Measurements from ENCODE around the gene NT5M.

Gene NT5M

GRCh38 chr17:17388657-17389496, 85.7 kb downstream of the NT5M start:
- Histone ChIP-seq H3K4me3 (ENCODE audit: low read depth, low read length) (no peak overlapping the region), H3K9me3 (ENCODE audit: control insufficient read depth, low read length) (no peaks in the 10 kb centered on the region), H3K27me3 (ENCODE audit: control insufficient read depth, insufficient read depth, low read length) (no peaks in the 10 kb centered on the region), H3K79me2 (no peaks in the 10 kb centered on the region), H3K9ac (no peak overlapping the region), H2AFZ (no peak overlapping the region), H3K4me2 (ENCODE audit: low read length) (no peak overlapping the region), H3K4me1 (no peaks in the 10 kb centered on the region), H3K27ac (no peak overlapping the region), H3K36me3 (ENCODE audit: control insufficient read depth, insufficient read depth, low read length) (no peaks in the 10 kb centered on the region)
- no peak for TF ChIP-seq CTCF (IDR thresholded peaks at IDR 0.05)

DNA sequence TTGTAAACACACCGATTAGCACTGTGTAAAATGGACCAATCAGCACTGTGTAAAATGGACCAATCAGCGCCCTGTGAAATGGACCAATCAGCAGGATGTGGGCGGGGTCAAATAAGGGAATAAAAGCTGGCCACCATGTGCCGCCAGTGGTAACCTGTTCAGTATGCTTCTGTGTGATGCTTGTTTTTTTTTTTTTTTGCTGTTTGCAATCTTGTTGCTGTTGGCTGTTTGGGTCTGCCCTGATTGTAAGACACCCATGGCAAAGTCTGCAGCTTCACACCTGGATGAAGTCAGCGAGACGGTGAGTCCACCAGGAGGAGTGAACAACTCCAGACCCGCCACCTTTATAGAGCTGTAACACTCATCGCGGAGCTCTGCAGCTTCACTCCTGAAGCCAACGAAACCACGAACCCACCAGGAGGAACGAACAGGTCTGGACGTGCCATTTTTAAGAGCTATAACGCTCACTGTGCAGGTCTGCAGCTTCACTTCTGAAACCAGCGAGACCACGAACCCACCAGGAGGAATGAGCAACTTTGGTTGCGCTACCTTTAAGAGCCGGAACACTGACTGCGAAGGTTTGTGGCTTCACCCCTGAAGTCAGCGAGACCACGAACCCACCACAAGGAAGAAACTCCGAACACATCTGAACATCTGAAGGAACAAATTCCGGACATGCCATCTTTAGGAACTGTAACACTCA, 88.6 kb downstream of the NT5M start:
- no peaks in the 10 kb centered on the region for H3K4me1 ChIP-seq
- no peak overlapping the region for H2AFZ ChIP-seq
- TF ChIP-seq CTCF (IDR thresholded peaks at IDR 0.05), result no peak
- H3K79me2 ChIP-seq, result no peaks in the 10 kb centered on the region
- H3K27me3 ChIP-seq (ENCODE audit: control insufficient read depth, insufficient read depth, low read length), result no peaks in the 10 kb centered on the region
- H3K27ac ChIP-seq, result no peak overlapping the region
- no peaks in the 10 kb centered on the region for H3K9me3 ChIP-seq (ENCODE audit: control insufficient read depth, low read length)
- no peak overlapping the region for H3K4me3 ChIP-seq (ENCODE audit: low read depth, low read length)
- no peak overlapping the region for H3K4me2 ChIP-seq (ENCODE audit: low read length)
- H3K9ac ChIP-seq, result no peak overlapping the region
- H3K36me3 ChIP-seq (ENCODE audit: control insufficient read depth, insufficient read depth, low read length), result no peaks in the 10 kb centered on the region

GRCh38 chr17:17393976-17394375, 90.8 kb downstream of the NT5M start:
- Histone ChIP-seq H3K27me3 (ENCODE audit: control insufficient read depth, insufficient read depth, low read length) (no peaks in the 10 kb centered on the region), H3K27ac (no peak overlapping the region), H3K36me3 (ENCODE audit: control insufficient read depth, insufficient read depth, low read length) (no peaks in the 10 kb centered on the region), H3K79me2 (no peaks in the 10 kb centered on the region), H2AFZ (no peak overlapping the region), H3K9me3 (ENCODE audit: control insufficient read depth, low read length) (no peaks in the 10 kb centered on the region), H3K4me2 (ENCODE audit: low read length) (no peak overlapping the region), H3K4me1 (no peaks in the 10 kb centered on the region), H3K4me3 (ENCODE audit: low read depth, low read length) (no peak overlapping the region), H3K9ac (no peak overlapping the region)
- TF ChIP-seq CTCF (IDR thresholded peaks at IDR 0.05), result no peak

- Histone ChIP-seq H3K4me1 (no peaks in the 10 kb centered on the region), H3K36me3 (ENCODE audit: control insufficient read depth, insufficient read depth, low read length) (no peaks in the 10 kb centered on the region), H3K9me3 (ENCODE audit: control insufficient read depth, low read length) (no peaks in the 10 kb centered on the region), H3K9ac (no peak overlapping the region), H3K27me3 (ENCODE audit: control insufficient read depth, insufficient read depth, low read length) (no peaks in the 10 kb centered on the region), H3K27ac (no peak overlapping the region), H3K4me3 (ENCODE audit: low read depth, low read length) (no peak overlapping the region), H3K4me2 (ENCODE audit: low read length) (no peak overlapping the region), H3K79me2 (no peaks in the 10 kb centered on the region), H2AFZ (no peak overlapping the region)
- TF ChIP-seq CTCF (IDR thresholded peaks at IDR 0.05), result no peak
Measured at GRCh38 chr17:17394494-17394893, 91.3 kb downstream of the NT5M start.

Measured in parathyroid adenoma (tissue), 2 donors.